ENCODE measurements around the gene MTOR. TPM values are rescaled to one million over a fixed set of nuclear protein-coding genes. Genes with fewer than 3 reads are reported as not detected.

Gene MTOR
- total and polyA plus RNA-seq, 2 of the 8 experiments (the other 6 are each of a cell fraction or from before 2014, with no cell fraction given): 44.2 to 76.8 TPM

DNA sequence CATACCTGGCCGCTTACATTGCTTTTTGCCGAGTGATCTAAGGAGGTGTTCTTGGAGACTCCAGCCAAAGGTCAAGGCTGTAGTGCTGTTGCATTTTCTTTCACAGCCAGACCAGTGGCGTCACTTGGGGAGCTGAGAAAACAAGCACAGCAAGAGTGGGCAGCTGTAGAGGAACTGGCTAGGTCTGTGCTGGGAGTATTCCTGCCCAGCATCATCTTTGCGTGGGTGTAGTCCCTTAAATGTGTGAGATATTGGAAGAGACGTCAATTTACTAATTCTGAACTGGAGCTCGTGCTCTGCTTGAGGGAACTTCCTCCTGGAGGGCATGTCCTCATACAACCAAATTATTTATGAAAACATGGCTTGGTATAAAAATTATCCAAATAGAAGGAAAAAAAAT lies 20.8 kb upstream of the MTOR start (continued):
- TF ChIP-seq, protein P1, sequence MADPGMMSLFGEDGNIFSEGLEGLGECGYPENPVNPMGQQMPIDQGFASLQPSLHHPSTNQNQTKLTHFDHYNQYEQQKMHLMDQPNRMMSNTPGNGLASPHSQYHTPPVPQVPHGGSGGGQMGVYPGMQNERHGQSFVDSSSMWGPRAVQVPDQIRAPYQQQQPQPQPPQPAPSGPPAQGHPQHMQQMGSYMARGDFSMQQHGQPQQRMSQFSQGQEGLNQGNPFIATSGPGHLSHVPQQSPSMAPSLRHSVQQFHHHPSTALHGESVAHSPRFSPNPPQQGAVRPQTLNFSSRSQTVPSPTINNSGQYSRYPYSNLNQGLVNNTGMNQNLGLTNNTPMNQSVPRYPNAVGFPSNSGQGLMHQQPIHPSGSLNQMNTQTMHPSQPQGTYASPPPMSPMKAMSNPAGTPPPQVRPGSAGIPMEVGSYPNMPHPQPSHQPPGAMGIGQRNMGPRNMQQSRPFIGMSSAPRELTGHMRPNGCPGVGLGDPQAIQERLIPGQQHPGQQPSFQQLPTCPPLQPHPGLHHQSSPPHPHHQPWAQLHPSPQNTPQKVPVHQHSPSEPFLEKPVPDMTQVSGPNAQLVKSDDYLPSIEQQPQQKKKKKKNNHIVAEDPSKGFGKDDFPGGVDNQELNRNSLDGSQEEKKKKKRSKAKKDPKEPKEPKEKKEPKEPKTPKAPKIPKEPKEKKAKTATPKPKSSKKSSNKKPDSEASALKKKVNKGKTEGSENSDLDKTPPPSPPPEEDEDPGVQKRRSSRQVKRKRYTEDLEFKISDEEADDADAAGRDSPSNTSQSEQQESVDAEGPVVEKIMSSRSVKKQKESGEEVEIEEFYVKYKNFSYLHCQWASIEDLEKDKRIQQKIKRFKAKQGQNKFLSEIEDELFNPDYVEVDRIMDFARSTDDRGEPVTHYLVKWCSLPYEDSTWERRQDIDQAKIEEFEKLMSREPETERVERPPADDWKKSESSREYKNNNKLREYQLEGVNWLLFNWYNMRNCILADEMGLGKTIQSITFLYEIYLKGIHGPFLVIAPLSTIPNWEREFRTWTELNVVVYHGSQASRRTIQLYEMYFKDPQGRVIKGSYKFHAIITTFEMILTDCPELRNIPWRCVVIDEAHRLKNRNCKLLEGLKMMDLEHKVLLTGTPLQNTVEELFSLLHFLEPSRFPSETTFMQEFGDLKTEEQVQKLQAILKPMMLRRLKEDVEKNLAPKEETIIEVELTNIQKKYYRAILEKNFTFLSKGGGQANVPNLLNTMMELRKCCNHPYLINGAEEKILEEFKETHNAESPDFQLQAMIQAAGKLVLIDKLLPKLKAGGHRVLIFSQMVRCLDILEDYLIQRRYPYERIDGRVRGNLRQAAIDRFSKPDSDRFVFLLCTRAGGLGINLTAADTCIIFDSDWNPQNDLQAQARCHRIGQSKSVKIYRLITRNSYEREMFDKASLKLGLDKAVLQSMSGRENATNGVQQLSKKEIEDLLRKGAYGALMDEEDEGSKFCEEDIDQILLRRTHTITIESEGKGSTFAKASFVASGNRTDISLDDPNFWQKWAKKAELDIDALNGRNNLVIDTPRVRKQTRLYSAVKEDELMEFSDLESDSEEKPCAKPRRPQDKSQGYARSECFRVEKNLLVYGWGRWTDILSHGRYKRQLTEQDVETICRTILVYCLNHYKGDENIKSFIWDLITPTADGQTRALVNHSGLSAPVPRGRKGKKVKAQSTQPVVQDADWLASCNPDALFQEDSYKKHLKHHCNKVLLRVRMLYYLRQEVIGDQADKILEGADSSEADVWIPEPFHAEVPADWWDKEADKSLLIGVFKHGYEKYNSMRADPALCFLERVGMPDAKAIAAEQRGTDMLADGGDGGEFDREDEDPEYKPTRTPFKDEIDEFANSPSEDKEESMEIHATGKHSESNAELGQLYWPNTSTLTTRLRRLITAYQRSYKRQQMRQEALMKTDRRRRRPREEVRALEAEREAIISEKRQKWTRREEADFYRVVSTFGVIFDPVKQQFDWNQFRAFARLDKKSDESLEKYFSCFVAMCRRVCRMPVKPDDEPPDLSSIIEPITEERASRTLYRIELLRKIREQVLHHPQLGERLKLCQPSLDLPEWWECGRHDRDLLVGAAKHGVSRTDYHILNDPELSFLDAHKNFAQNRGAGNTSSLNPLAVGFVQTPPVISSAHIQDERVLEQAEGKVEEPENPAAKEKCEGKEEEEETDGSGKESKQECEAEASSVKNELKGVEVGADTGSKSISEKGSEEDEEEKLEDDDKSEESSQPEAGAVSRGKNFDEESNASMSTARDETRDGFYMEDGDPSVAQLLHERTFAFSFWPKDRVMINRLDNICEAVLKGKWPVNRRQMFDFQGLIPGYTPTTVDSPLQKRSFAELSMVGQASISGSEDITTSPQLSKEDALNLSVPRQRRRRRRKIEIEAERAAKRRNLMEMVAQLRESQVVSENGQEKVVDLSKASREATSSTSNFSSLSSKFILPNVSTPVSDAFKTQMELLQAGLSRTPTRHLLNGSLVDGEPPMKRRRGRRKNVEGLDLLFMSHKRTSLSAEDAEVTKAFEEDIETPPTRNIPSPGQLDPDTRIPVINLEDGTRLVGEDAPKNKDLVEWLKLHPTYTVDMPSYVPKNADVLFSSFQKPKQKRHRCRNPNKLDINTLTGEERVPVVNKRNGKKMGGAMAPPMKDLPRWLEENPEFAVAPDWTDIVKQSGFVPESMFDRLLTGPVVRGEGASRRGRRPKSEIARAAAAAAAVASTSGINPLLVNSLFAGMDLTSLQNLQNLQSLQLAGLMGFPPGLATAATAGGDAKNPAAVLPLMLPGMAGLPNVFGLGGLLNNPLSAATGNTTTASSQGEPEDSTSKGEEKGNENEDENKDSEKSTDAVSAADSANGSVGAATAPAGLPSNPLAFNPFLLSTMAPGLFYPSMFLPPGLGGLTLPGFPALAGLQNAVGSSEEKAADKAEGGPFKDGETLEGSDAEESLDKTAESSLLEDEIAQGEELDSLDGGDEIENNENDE (IDR thresholded peaks at IDR 0.05; ENCODE audit: insufficient replicate concordance, low read length): no peak
- TF ChIP-seq EZH2 (IDR thresholded peaks at IDR 0.05; ENCODE audit: low read depth, low read length, severe bottlenecking): no peak

All from H1 (cell line).